Stomach (tissue), 4 donors: ENCODE data around the gene VAMP1.

Experiments
- CTCF ChIP-seq, 7 experiments: fragments of 450-650 bp in 4 of 7; fragments of 200-600 bp in 3 of 7; sonication (generic) in 3 of 7; IDR thresholded peaks; one replicate each; pipeline ENCODE4 v1.5.1; 2016 to 2019; ENCODE audit warnings: antibody characterized with exemption in 7 of 7, control low read depth in 2 of 7, mild to moderate bottlenecking in 1 of 7
- POLR2A ChIP-seq, 4 donors: fragments of 450-650 bp; IDR thresholded peaks; one replicate each; pipeline ENCODE4 v1.6.1; 2016; ENCODE audit warnings: antibody characterized with exemption in 4 of 4, control low read depth in 2 of 4, mild to moderate bottlenecking in 1 of 4, moderate library complexity in 1 of 4

- TF ChIP-seq CTCF (IDR thresholded peaks at IDR 0.05) (no peak), POLR2A (IDR thresholded peaks at IDR 0.05) (no peak)
These were observed 4.3 kb downstream of the VAMP1 start for GRCh38 chr12:6466184-6466573.
